Central memory CD4-positive, alpha-beta T cell (primary cell): ENCODE results near the gene ZNF425.
A peak's percentile ranks its signal among the peaks of the same experiment; 100 is the strongest.
"Not testable (repeated sequence)": the region's sequence is repeated elsewhere in the genome, so short reads cannot be mapped to it uniquely, and the experiment has no call there.

Experiments
- DNase-seq: peaks from one replicate; pipeline ENCODE4 v3.0.0; 2022

Gene ZNF425

DNA sequence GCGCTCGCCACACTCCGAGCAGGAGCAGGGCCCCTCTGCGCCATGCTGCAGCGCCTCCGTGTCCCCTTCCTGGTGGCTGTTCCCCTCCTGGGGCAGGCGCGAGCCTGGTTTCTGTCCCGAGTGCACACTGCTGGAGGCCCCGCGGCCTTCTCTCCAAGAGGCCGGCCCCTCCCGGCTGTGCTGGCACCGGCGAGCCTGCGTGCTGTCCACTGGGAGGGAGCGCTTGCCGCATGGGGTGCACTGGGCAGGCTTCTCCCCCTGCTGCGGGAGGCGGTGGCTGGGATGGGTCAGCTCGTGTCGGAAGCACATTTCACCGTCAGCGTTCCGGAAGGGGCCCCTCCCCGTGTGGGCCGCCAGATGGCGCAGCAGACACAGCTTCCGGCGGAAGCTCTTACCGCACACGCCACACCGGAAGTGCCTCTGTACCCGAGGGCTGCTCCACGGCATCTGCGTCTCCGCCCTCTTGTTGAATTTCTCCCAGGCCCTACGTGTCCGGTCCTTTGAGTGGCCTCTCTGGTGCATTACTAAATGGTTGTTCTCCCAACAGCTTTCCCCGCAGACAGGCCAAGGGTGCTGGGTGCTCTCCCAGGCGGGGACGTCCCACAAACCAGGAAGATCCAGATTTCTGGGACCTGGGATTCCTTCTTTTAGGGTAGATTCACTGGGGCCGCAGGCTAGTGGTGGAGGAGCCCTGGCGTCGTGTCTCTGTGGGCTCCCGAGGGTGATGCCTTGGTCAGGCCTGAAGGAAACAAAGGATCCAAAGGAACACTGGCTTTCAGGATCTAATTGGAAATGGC is 54.3 kb downstream of the ZNF425 start:
- peak; percentile 37 for DNase-seq

DNA sequence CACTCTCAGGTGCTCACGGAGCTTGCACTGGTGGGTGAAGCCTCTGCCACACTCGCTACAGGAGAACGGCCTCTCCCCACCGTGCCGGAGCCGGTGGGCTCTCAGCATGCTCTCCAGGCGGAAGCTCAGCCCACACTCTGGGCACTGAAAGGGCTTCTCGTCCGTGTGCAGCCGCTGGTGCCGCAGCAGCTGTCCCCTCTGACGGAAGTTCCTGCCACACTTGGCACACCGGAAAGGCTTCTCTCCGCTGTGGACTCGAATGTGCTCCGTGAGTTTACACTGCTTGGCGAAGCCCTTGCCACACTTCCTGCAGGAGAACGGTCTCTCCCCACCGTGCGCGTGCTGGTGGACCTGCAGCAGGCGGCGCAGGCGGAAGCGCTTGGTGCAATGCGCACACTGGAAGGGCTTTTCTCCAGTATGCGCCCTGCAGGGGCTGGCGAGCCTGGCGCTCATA is 54.9 kb downstream of the ZNF425 start:
- DNase-seq, result no peak

- no peak for DNase-seq
Observed at GRCh38 chr7:149070372-149071125, 55.6 kb downstream of the ZNF425 start.

GRCh38 chr7:149067869-149068268 is 58.3 kb downstream of the ZNF425 start:
- no peak for DNase-seq

GRCh38 chr7:149063476-149063875 is 62.6 kb downstream of the ZNF425 start:
- no peak for DNase-seq

DNA sequence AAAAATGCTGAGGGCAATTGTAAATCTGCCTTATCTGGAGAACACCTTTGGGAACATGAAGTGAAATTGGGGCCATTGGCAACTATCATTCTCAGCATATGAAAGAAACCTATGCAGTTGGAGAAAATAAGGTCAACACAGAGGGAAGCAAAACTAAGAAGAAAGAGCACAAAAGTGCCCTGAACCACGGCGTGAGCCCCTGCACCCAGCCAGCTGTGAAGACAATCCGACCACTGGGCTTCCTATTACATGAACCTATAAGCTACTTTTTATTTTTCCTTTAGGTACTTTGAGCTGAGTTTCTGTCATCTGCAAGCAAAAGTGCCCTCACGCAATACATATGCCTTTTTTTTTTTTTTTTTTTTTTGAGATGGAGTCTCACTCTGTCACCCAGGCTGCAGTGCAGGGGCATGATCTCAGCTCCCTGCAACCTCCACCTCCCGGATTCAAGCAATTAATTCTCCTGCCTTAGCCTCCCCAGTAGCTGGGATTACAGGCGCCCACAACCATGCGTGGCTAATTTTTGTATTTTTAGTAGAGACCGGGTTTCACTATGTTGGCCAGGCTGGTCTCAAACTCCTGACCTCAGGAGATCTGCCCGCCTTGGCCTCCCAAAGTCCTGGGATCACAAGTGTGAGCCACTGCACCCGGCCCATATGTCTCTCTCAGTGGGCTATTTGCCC is 63.8 kb downstream of the ZNF425 start:
- DNase-seq, result not testable (repeated sequence)

DNA sequence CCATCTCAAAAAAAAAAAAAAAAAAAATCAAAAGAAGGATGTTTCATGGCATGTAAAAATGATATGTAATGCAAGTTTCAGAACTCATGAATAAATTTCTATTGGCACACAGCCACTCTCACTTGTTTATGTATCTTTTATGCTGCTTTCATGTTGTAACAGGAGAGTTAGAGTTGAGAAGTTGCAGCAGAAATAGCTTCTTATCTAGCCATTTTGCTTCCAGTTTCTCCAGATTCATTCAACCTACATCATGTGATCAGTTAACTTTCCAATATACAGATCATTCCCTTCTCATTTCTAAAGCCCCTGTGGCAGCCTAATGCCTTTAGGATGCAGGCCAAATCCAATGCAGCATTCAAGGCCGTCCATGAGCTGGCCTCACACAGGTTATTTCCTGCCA is 66.0 kb downstream of the ZNF425 start:
- no peak for DNase-seq

- no peak for DNase-seq
Observed at GRCh38 chr7:149053885-149054284, 72.2 kb downstream of the ZNF425 start.

GRCh38 chr7:149053384-149053783 is 72.7 kb downstream of the ZNF425 start:
- no peak for DNase-seq
